MM.1S (cell line): ENCODE results near the gene PLD1.

Source experiments
- EZH2phosphoT487 ChIP-seq: fragments of 300-600 bp; sonication (generic); IDR thresholded peaks from 2 replicates; pipeline ENCODE4 v1.6.1; 2018; ENCODE audit warnings: antibody characterized with exemption, low read length
- TF ChIP-seq, protein P1 (sequence below): fragments of 300-600 bp; sonication (generic); IDR thresholded peaks from 2 replicates; pipeline ENCODE4 v1.5.1; 2016; ENCODE audit warnings: antibody characterized with exemption, low read length, mixed read lengths

DNA sequence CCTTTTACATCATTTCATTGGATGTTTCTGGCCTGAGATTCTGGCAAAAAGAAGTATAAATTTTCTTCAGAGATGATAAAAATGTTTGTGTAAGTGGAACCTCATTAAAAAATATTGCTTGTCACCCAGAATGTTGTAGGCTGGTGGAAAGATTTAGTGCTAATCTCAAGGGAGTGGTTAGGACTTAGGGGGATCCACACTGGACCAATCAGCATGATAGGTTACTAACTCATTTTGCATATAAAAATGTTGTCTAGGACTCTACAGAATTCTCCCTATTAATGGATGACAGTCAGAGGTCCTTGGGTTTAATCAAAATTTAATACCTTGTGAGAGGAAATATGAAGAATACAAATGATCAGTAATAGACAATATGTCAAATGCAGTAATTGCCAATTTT lies 241.5 kb downstream of the PLD1 start:
- TF ChIP-seq, protein P1, sequence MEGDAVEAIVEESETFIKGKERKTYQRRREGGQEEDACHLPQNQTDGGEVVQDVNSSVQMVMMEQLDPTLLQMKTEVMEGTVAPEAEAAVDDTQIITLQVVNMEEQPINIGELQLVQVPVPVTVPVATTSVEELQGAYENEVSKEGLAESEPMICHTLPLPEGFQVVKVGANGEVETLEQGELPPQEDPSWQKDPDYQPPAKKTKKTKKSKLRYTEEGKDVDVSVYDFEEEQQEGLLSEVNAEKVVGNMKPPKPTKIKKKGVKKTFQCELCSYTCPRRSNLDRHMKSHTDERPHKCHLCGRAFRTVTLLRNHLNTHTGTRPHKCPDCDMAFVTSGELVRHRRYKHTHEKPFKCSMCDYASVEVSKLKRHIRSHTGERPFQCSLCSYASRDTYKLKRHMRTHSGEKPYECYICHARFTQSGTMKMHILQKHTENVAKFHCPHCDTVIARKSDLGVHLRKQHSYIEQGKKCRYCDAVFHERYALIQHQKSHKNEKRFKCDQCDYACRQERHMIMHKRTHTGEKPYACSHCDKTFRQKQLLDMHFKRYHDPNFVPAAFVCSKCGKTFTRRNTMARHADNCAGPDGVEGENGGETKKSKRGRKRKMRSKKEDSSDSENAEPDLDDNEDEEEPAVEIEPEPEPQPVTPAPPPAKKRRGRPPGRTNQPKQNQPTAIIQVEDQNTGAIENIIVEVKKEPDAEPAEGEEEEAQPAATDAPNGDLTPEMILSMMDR = no peak
- no peak for TF ChIP-seq EZH2phosphoT487
